Measurements from ENCODE around the gene FHOD3.

GRCh38 chr18:36792634-36793283 is 495.2 kb downstream of the FHOD3 start:
- TF ChIP-seq CTCF (IDR thresholded peaks at IDR 0.05) = no peak
- TF ChIP-seq POLR2A (IDR thresholded peaks at IDR 0.05) = no peak
